Stimulated activated naive CD4-positive, alpha-beta T cell (primary cell): ENCODE data around the gene TGFBI.
A peak's percentile ranks its signal among the peaks of the same experiment; 100 is the strongest.

Experiments used
- DNase-seq, 6 experiments: peaks; one replicate each; lab custom pipeline; 2025; lab: John Stamatoyannopoulos, UW

Gene TGFBI

GRCh38 chr5:136025900-136026299 is 2.9 kb upstream of the TGFBI start:
- no peak for DNase-seq

- no peak for DNase-seq
Measured at GRCh38 chr5:136026636-136027035, 2.2 kb upstream of the TGFBI start.

GRCh38 chr5:136027311-136027710 is 1.5 kb upstream of the TGFBI start:
- no peak for DNase-seq

GRCh38 chr5:136028090-136028489 is 698 bp upstream of the TGFBI start:
- DNase-seq: no peak

- DNase-seq: no peak
Measured at GRCh38 chr5:136030252-136030651, 1.5 kb downstream of the TGFBI start.

- DNase-seq: no peak
Measured at GRCh38 chr5:136030956-136031611, 2.3 kb downstream of the TGFBI start.

- DNase-seq: no peak
Measured at GRCh38 chr5:136031711-136032110, 2.9 kb downstream of the TGFBI start.

GRCh38 chr5:136032564-136032963 is 3.8 kb downstream of the TGFBI start:
- DNase-seq: no peak

GRCh38 chr5:136033234-136033633 is 4.4 kb downstream of the TGFBI start:
- no peak for DNase-seq

GRCh38 chr5:136033848-136034247 is 5.1 kb downstream of the TGFBI start:
- DNase-seq: no peak

GRCh38 chr5:136034492-136034891 is 5.7 kb downstream of the TGFBI start:
- no peak for DNase-seq

GRCh38 chr5:136034984-136035383 is 6.2 kb downstream of the TGFBI start:
- no peak for DNase-seq

- DNase-seq: no peak
Measured at GRCh38 chr5:136035837-136036236, 7.0 kb downstream of the TGFBI start.

GRCh38 chr5:136036293-136036911 is 7.6 kb downstream of the TGFBI start:
- DNase-seq: no peak

GRCh38 chr5:136037001-136037705 is 8.4 kb downstream of the TGFBI start:
- DNase-seq: peak in 1 of 6 experiments; percentile 36

- no peak for DNase-seq
Measured at GRCh38 chr5:136038635-136039034, 9.8 kb downstream of the TGFBI start.

- DNase-seq: no peak
Measured at GRCh38 chr5:136039202-136039601, 10.4 kb downstream of the TGFBI start.

GRCh38 chr5:136040746-136041415 is 12.1 kb downstream of the TGFBI start:
- DNase-seq: no peak

GRCh38 chr5:136042156-136042555 is 13.4 kb downstream of the TGFBI start:
- no peak for DNase-seq

- DNase-seq: no peak
Measured at GRCh38 chr5:136042665-136043121, 13.9 kb downstream of the TGFBI start.

GRCh38 chr5:136043551-136043950 is 14.8 kb downstream of the TGFBI start:
- no peak for DNase-seq

GRCh38 chr5:136043968-136044610 is 15.3 kb downstream of the TGFBI start:
- no peak for DNase-seq
